ENCODE data around the gene ATP1B4. TPM values are rescaled to one million over a fixed set of nuclear protein-coding genes. Genes with fewer than 3 reads are reported as not detected.

The ATP1B4 gene
- total and polyA plus RNA-seq, 2 of the 13 experiments (the other 11 are each of a cell fraction or from before 2014, with no cell fraction given) = not detected

GRCh38 chrX:120316587-120317283, 45.2 kb upstream of the ATP1B4 start:
- FAIRE-seq (no peak), DNase-seq (ENCODE audit: low spot score) (no peak), ATAC-seq (no peak)
- no peak overlapping the region for H3K4me3 ChIP-seq (replicated peaks in 1 of 3; ENCODE audit: insufficient read depth in 1 of 3, low read depth in 2 of 3, low read length in 3 of 3)
- no peaks in the 10 kb centered on the region for H3K9me3 ChIP-seq (ENCODE audit: low read length)
- no peaks in the 10 kb centered on the region for H3K4me1 ChIP-seq (ENCODE audit: insufficient read depth, low read length)
- no peaks in the 10 kb centered on the region for H3K36me3 ChIP-seq (replicated peaks in 1 of 2; ENCODE audit: control insufficient read depth in 1 of 2, insufficient read depth in 2 of 2, low read length in 2 of 2)
- in situ Hi-C loops (cut with HindIII; ENCODE audit: extremely low pct_ligation_motif_present, low pct_unique_long_range_greater_than_20kb) = no loop called here
- no peak overlapping the region for H2AFZ ChIP-seq (ENCODE audit: low read length)
- 2% methylated on average over 5 of the region's 5 CpGs for WGBS (ENCODE audit: low lambda C conversion rate)
- H3K9ac ChIP-seq (ENCODE audit: insufficient read depth, low read depth, low read length) = no peak overlapping the region
- H3K27me3 ChIP-seq (ENCODE audit: control insufficient read depth in 1 of 2, insufficient read depth in 2 of 2, low read length in 2 of 2) = peaks cover 0 to 7% of the 10 kb centered on the region in 2 experiments; a peak in 1 of 5 replicates
- no peak overlapping the region for H3K4me2 ChIP-seq (ENCODE audit: low read depth, low read length)
- no TSS peak for BruUV-seq (replicated peaks)
- H4K20me1 ChIP-seq (ENCODE audit: insufficient read depth, low read length) = no peaks in the 10 kb centered on the region
- ChIA-PET CTCF (ENCODE audit: low intra/inter-chr PET ratio, low total read pairs) (no interaction called here), POLR2A (no interaction called here)
- intact Hi-C loops (cut with micrococcal nuclease; ENCODE audit: unreplicated experiment) = loop anchor here (10.0 kb wide), 1 partner anchor 148 kb away; the partner anchor contains the start of gene LAMP2
- TF ChIP-seq SP2 (CRISPR knock-in tag; IDR thresholded peaks at IDR 0.05) = no peak
- TF ChIP-seq PRMT3 (CRISPR knock-in tag; IDR thresholded peaks at IDR 0.05; ENCODE audit: borderline replicate concordance, low read depth) = no peak
- no peak for TF ChIP-seq ZNF451 (CRISPR knock-in tag; IDR thresholded peaks at IDR 0.05)
- TF ChIP-seq SRSF4 (IDR thresholded peaks at IDR 0.05; ENCODE audit: low read depth, low read length, poor library complexity, severe bottlenecking) = no peak
- no peak for TF ChIP-seq TRAFD1 (CRISPR knock-in tag; IDR thresholded peaks at IDR 0.05; ENCODE audit: borderline replicate concordance)
- TF ChIP-seq ZNF766 (CRISPR knock-in tag; IDR thresholded peaks at IDR 0.05; ENCODE audit: borderline replicate concordance) = no peak
- TF ChIP-seq RFX5 (IDR thresholded peaks at IDR 0.05; ENCODE audit: low read depth, low read length) = no peak
- TF ChIP-seq TARDBP (CRISPR knock-in tag; IDR thresholded peaks at IDR 0.05) = no peak
- TF ChIP-seq ZNF224 (CRISPR knock-in tag; IDR thresholded peaks at IDR 0.05) = no peak
- TF ChIP-seq ZNF253 (CRISPR knock-in tag; IDR thresholded peaks at IDR 0.05; ENCODE audit: borderline replicate concordance) = no peak
- TF ChIP-seq PLSCR1 (CRISPR knock-in tag; IDR thresholded peaks at IDR 0.05; ENCODE audit: borderline replicate concordance) = no peak
- no peak for TF ChIP-seq ZNF460 (CRISPR knock-in tag; IDR thresholded peaks at IDR 0.05; ENCODE audit: borderline replicate concordance)
- TF ChIP-seq ATF5 (CRISPR knock-in tag; IDR thresholded peaks at IDR 0.05; ENCODE audit: low read depth) = no peak
- no peak for TF ChIP-seq ZNF777 (CRISPR knock-in tag; IDR thresholded peaks at IDR 0.05)
- no peak for TF ChIP-seq NCOA1 (CRISPR knock-in tag; IDR thresholded peaks at IDR 0.05)
- TF ChIP-seq KLF15 (CRISPR knock-in tag; IDR thresholded peaks at IDR 0.05; ENCODE audit: borderline replicate concordance) = no peak
- TF ChIP-seq ZSCAN21 (CRISPR knock-in tag; IDR thresholded peaks at IDR 0.05; ENCODE audit: borderline replicate concordance) = no peak
- no peak for TF ChIP-seq ZNF747 (CRISPR knock-in tag; IDR thresholded peaks at IDR 0.05; ENCODE audit: borderline replicate concordance)
- TF ChIP-seq ZNF7 (CRISPR knock-in tag; IDR thresholded peaks at IDR 0.05) = no peak
- no peak for TF ChIP-seq ZNF768 (CRISPR knock-in tag; IDR thresholded peaks at IDR 0.05)
- H3K79me2 ChIP-seq (ENCODE audit: insufficient read depth, low read length) = no peaks in the 10 kb centered on the region
- no peak overlapping the region for H3K27ac ChIP-seq (ENCODE audit: extremely low read length, insufficient read depth, low read length)
